Aorta (tissue), 5 donors: ENCODE measurements around the gene RNU5D-1. TPM values are rescaled to one million over a fixed set of nuclear protein-coding genes. Genes with fewer than 3 reads are reported as not detected.

Experiments used
- ATAC-seq: fragments of 200-7000 bp; cut with Tn5 transposase; one replicate; pipeline ENCODE4 v1.9.1; 2022; ENCODE audit warnings: moderate library complexity; ENCODE audit not compliant: low FRiP score
- DNase-seq, 2 donors: peaks; one replicate each; pipeline ENCODE4 v3.0.0-alpha.2; 2020
- H3K27ac ChIP-seq, 2 donors: one replicate each; pipeline ENCODE4 v1.5.1; 2013; ENCODE audit warnings: low read length in 2 of 2, mild to moderate bottlenecking in 2 of 2, moderate library complexity in 2 of 2, control low read depth in 1 of 2, inconsistent platforms in 1 of 2, low read depth in 1 of 2
- H3K27me3 ChIP-seq, 2 donors: one replicate each; pipeline ENCODE4 v1.6.1; 2013; ENCODE audit warnings: control low read depth in 1 of 2, low read length in 1 of 2, mild to moderate bottlenecking in 1 of 2, moderate library complexity in 1 of 2; ENCODE audit not compliant: insufficient read depth in 2 of 2, control insufficient read depth in 1 of 2
- H3K36me3 ChIP-seq, 2 donors: one replicate each; pipeline ENCODE4 v1.6.1; 2013; ENCODE audit warnings: control low read depth in 1 of 2, low read length in 1 of 2, mild to moderate bottlenecking in 1 of 2; ENCODE audit not compliant: insufficient read depth in 2 of 2, control insufficient read depth in 1 of 2
- H3K4me1 ChIP-seq, 2 donors: one replicate each; pipeline ENCODE4 v1.6.1; 2013; ENCODE audit warnings: low read length in 2 of 2, control low read depth in 1 of 2, mild to moderate bottlenecking in 1 of 2, moderate library complexity in 1 of 2; ENCODE audit not compliant: insufficient read depth in 2 of 2, control insufficient read depth in 1 of 2
- H3K4me3 ChIP-seq, 2 donors: one replicate each; pipeline ENCODE4 v1.5.1; 2013; ENCODE audit warnings: low read length in 2 of 2, control low read depth in 1 of 2, mild to moderate bottlenecking in 1 of 2
- H3K9me3 ChIP-seq: one replicate; pipeline ENCODE4 v1.6.1; 2013; ENCODE audit warnings: mild to moderate bottlenecking, low read length; ENCODE audit not compliant: control insufficient read depth
- WGBS, 2 donors: extraction: QIAGEN DNeasy Blood & Tissue Kit; methylation state at CpG; one replicate each; pipeline ENCODE4 v1.1.7; 2013; 5-methylcytosine and 5-hydroxymethylcytosine counted together
- intact Hi-C, 2 donors: fragments of 100-400 bp; cut with DNase I; formaldehyde crosslinking; loops; one replicate each; pipeline versions ENCODE4 v1.14.2 to v1.15.0; 2022
- polyA plus RNA-seq, 2 donors: library from polyadenylated mRNA; stranded (reverse); fragments of 200-250 nt; gene quantifications; one replicate each; pipeline ENCODE4 v1.2.3, GENCODE V29; 2013
- total RNA-seq, 2 donors: library from RNA; stranded (reverse); fragmentation: NEBNext Ultra II Directional; extraction: Animal tissue kit (Norgen Biotek cat#: 25700); gene quantifications; one replicate each; pipeline ENCODE4 v1.2.1, GENCODE V29; 2021
- donor health status: healthy with polysubstance abuse.
- donor health status: Bipolar disorder and iron deficiency.
- donor health status: DM: no; HTN: no; CAD: no.
- donor health status: DM: no; HTN: no; CAD: no.
- donor health status: DM: yes; HTN: yes; CAD: no.

Gene RNU5D-1
- total and polyA plus RNA-seq, 4 donors = not detected

- ATAC-seq (no peak), DNase-seq (no peak)
- no peaks in the 10 kb centered on the region for H3K9me3 ChIP-seq
- intact Hi-C loops = no loop called here
- 74 to 83% methylated on average over 3 of the region's 3 CpGs for WGBS, 2 donors
- no peak overlapping the region for H3K4me3 ChIP-seq
- H3K36me3 ChIP-seq = no peaks in the 10 kb centered on the region
- H3K27ac ChIP-seq = no peak overlapping the region
- H3K4me1 ChIP-seq = no peaks in the 10 kb centered on the region
- H3K27me3 ChIP-seq = no peaks in the 10 kb centered on the region
These were observed 41.6 kb downstream of the RNU5D-1 start for GRCh38 chr1:44689447-44689765.

GRCh38 chr1:44688760-44689446 lies 42.1 kb downstream of the RNU5D-1 start:
- Histone ChIP-seq H3K27me3 (no peaks in the 10 kb centered on the region), H3K36me3 (no peaks in the 10 kb centered on the region), H3K4me1 (no peaks in the 10 kb centered on the region), H3K27ac (no peak overlapping the region), H3K9me3 (no peaks in the 10 kb centered on the region), H3K4me3 (no peak overlapping the region)
- 84% methylated on average over 12 of the region's 12 CpGs for WGBS, 2 donors
- no peak for DNase-seq
- no peak for ATAC-seq
- intact Hi-C loops = no loop called here

GRCh38 chr1:44685881-44686280 lies 45.1 kb downstream of the RNU5D-1 start:
- no peak for ATAC-seq
- WGBS, 2 donors = 81% methylated on average over 8 of the region's 8 CpGs
- no peak overlapping the region for H3K4me3 ChIP-seq
- H3K27me3 ChIP-seq = no peaks in the 10 kb centered on the region
- no peak overlapping the region for H3K27ac ChIP-seq
- H3K9me3 ChIP-seq = no peaks in the 10 kb centered on the region
- no peaks in the 10 kb centered on the region for H3K36me3 ChIP-seq
- no peaks in the 10 kb centered on the region for H3K4me1 ChIP-seq
- no peak for DNase-seq
- intact Hi-C loops = no loop called here

GRCh38 chr1:44685218-44685617 lies 45.8 kb downstream of the RNU5D-1 start:
- H3K9me3 ChIP-seq = no peaks in the 10 kb centered on the region
- H3K27ac ChIP-seq = no peak overlapping the region
- H3K4me1 ChIP-seq = no peaks in the 10 kb centered on the region
- ATAC-seq (no peak), DNase-seq (no peak)
- no peaks in the 10 kb centered on the region for H3K27me3 ChIP-seq
- H3K4me3 ChIP-seq = no peak overlapping the region
- H3K36me3 ChIP-seq = no peaks in the 10 kb centered on the region
- intact Hi-C loops = no loop called here
- WGBS, 2 donors = 88 to 92% methylated on average over 4 of the region's 4 CpGs

GRCh38 chr1:44684525-44684924 lies 46.4 kb downstream of the RNU5D-1 start:
- WGBS, 2 donors = 89 to 92% methylated on average over 1 of the region's 1 CpG

GRCh38 chr1:44682883-44683265 lies 48.1 kb downstream of the RNU5D-1 start:
- 95% methylated on average over 3 of the region's 3 CpGs for WGBS, 2 donors
- no peak for DNase-seq

More at GRCh38 chr1:44684525-44684924, 46.4 kb downstream of the RNU5D-1 start:
- Histone ChIP-seq H3K9me3 (no peaks in the 10 kb centered on the region), H3K4me3 (no peak overlapping the region), H3K27me3 (no peaks in the 10 kb centered on the region), H3K36me3 (no peaks in the 10 kb centered on the region), H3K27ac (no peak overlapping the region), H3K4me1 (no peaks in the 10 kb centered on the region)
- no peak for DNase-seq
- ATAC-seq = no peak
- intact Hi-C loops = no loop called here

GRCh38 chr1:44681905-44682882 lies 48.8 kb downstream of the RNU5D-1 start:
- no peak overlapping the region for H3K4me3 ChIP-seq
- intact Hi-C loops = no loop called here
- 76 to 82% methylated on average over 14 of the region's 14 CpGs for WGBS, 2 donors
- no peak for ATAC-seq
- no peaks in the 10 kb centered on the region for H3K4me1 ChIP-seq
- H3K27me3 ChIP-seq = no peaks in the 10 kb centered on the region
- no peaks in the 10 kb centered on the region for H3K36me3 ChIP-seq
- DNase-seq = no peak
- H3K9me3 ChIP-seq = no peaks in the 10 kb centered on the region
- no peak overlapping the region for H3K27ac ChIP-seq

More at GRCh38 chr1:44682883-44683265, 48.1 kb downstream of the RNU5D-1 start:
- intact Hi-C loops = no loop called here
- no peaks in the 10 kb centered on the region for H3K9me3 ChIP-seq
- no peaks in the 10 kb centered on the region for H3K36me3 ChIP-seq
- no peaks in the 10 kb centered on the region for H3K4me1 ChIP-seq
- H3K4me3 ChIP-seq = no peak overlapping the region
- no peaks in the 10 kb centered on the region for H3K27me3 ChIP-seq
- ATAC-seq = no peak
- no peak overlapping the region for H3K27ac ChIP-seq
